Activated CD8-positive, alpha-beta memory T cell treated with anti-CD3 and anti-CD28 coated beads, Interleukin-2, amount 50 U/mL, for 1 hour (primary cell): ENCODE measurements around the gene FRMD4B.

Experiments used
- DNase-seq: peaks from one replicate; pipeline ENCODE4 v3.0.0-alpha.2; 2020; ENCODE audit errors: extremely low read depth

The FRMD4B gene

DNA sequence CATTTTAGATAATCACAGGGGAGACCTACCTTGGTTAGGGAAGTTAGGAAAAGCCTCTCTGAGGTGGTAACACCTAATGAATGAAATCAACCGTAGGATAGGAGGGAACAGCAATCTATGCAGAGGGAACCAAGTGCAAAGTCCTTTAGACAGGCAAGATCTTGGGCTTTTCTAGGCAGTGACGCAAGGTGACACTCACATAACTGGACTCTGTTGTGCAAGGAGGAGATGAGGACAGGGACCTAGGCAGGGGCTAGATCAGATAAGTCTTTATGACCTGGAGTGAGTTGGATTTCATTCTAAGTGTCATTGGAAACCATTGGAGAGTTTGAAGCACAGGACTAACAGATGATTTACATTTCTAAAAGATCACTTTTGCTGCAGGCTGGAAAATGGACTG is 258.9 kb downstream of the FRMD4B start:
- no peak for DNase-seq

DNA sequence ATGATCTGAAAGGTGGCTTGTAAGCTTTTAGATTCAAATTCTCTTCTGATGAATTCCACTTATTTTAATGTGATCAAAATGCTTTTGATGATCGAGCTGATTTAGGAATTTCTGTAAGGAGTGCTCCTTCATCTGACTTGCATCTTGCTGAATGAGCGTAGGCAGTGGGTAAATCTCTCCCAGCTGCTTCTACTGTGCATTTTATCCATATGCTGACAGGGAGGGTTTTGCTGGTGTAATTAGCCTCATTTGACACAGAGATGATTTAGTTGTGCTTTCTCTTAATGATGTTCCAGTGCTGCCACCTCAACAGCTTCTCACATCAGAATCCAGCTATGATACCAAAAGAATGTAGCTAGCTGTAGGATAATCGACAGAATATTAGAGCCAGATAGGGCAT is 259.7 kb downstream of the FRMD4B start:
- no peak for DNase-seq

DNA sequence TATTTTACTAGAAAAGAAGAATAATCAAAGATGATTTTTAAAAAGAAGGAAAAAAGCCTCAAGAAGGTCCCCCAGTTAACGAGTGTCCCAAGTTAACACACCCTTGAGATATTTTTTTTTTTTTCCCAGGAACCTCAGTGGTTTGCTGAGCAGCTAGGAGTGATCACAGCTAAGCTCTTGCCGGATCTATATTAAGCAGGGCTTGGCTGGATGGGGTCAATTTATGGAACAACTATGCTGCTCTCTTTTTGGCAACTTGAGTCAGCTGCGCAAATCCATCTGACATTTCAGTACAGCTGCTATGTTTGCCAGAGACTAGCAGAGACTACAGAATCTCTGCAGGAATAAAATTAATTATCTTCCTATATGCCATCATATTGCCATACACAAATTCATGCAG is 263.5 kb downstream of the FRMD4B start, which contains the start of gene LMOD3:
LMOD3 (minus strand) TSS at position 193 of the 400 bp plus-strand sequence. CDS start 209 bp downstream, outside the sequence.
- no peak for DNase-seq

- no peak for DNase-seq
These were observed 263.9 kb downstream of the FRMD4B start for GRCh38 chr3:69121950-69122349.

DNA sequence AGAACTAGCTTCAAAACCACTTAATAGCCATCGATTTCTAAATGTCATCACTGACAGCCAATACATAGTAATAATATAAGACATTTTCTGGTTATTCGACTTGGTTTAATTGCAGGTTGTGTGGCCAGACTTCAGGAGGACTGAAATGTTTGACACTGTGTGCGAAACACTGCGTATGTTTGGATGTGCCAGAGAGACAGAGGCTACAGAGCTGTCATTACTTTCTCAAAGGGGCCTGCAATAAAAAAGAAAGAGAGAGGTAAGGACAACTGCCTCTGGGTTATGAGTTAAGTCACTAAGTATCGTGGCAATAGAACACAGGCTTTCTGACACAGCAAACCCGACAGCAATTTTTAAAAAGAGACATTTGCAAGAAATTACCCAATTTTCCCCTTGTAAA is 264.4 kb downstream of the FRMD4B start:
- no peak for DNase-seq

- peak; percentile 44 for DNase-seq
These were observed 264.9 kb downstream of the FRMD4B start for GRCh38 chr3:69120879-69121464.
